ENCODE measurements around the gene MEF2B. TPM values are rescaled to one million over a fixed set of nuclear protein-coding genes. Genes with fewer than 3 reads are reported as not detected.

Gene MEF2B
- total and polyA plus RNA-seq, 10 of the 15 experiments (the other 5 are each of a cell fraction or from before 2014, with no cell fraction given): 0.09 to 33.0 (median 8.9) TPM

DNA sequence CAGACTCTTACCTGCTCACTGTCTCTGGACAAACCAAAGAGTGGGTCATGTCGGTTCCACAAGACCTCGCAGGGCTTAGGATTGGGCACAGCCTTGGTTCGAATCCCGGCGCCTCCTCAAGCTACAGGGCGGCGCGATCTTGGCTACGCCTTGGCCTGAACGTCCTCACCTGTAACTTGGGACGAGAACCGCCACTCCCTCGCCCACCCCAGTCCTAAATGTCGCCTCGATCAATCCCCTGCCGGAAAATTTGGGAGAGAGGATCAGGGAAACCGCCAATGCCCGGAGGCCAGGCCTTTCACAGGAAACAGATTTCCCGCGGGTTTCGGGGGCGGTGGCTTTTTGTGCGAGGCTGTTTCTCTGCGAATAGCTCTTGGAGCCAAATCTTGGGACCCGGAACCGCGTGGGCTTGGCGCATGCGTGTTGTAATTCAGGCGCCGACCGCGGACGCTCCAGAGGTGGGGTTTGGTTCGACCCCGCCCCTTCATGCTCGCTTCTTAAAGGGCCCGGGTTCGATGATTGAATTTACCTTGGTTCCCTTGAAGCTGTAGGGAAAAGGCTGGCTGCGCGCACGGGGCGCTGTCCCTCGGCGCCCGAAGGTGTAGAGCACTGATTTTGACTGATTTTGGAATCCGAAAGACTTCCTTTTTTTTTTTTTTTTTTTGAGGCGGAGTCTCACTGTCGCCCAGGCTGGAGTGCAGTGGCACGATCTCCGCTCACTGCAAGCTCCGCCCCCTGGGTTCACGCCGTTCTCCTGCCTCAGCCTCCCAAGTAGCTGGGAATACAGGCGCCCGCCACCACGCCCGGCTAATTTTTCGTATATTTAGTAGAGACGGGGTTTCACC is 33.2 kb upstream of the MEF2B start, which contains the start of gene NR2C2AP (continued):
- TF ChIP-seq SIX5 (IDR thresholded peaks at IDR 0.05; ENCODE audit: low read depth, low read length, severe bottlenecking): no peak
- no peak for TF ChIP-seq FOXM1 (IDR thresholded peaks at IDR 0.05; ENCODE audit: low read depth, low read length)
- TF ChIP-seq TCF7 (IDR thresholded peaks at IDR 0.05; ENCODE audit: borderline replicate concordance): no peak
- no peak for TF ChIP-seq SRF (IDR thresholded peaks at IDR 0.05; ENCODE audit: low read depth in 2 of 2, low read length in 2 of 2)
- no peak for TF ChIP-seq SUPT20H (IDR thresholded peaks at IDR 0.05; ENCODE audit: borderline replicate concordance, control insufficient read depth, low read depth, low read length)
- no peak for TF ChIP-seq CHD2 (IDR thresholded peaks at IDR 0.05; ENCODE audit: borderline replicate concordance, low read depth, low read length)
- TF ChIP-seq BACH1 (IDR thresholded peaks at IDR 0.05; ENCODE audit: borderline replicate concordance): no peak
- TF ChIP-seq, protein P1, sequence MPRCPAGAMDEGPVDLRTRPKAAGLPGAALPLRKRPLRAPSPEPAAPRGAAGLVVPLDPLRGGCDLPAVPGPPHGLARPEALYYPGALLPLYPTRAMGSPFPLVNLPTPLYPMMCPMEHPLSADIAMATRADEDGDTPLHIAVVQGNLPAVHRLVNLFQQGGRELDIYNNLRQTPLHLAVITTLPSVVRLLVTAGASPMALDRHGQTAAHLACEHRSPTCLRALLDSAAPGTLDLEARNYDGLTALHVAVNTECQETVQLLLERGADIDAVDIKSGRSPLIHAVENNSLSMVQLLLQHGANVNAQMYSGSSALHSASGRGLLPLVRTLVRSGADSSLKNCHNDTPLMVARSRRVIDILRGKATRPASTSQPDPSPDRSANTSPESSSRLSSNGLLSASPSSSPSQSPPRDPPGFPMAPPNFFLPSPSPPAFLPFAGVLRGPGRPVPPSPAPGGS (IDR thresholded peaks at IDR 0.05; ENCODE audit: borderline replicate concordance, insufficient read depth, low read depth, low read length, poor library complexity, severe bottlenecking): peak; percentile 72
- TF ChIP-seq STAT1 (conservative IDR thresholded peaks at IDR 0.05): no peak
- TF ChIP-seq BMI1 (IDR thresholded peaks at IDR 0.05; ENCODE audit: borderline replicate concordance): no peak
- TF ChIP-seq POLR2AphosphoS5 (IDR thresholded peaks at IDR 0.05; ENCODE audit: low read length): peak; percentile 48; the same call in 1 of the 2 replicates
- no peak for TF ChIP-seq RELA (IDR thresholded peaks at IDR 0.05; ENCODE audit: borderline replicate concordance, partially characterized antibody)
- TF ChIP-seq ZSCAN29 (IDR thresholded peaks at IDR 0.05): no peak
- no peak for TF ChIP-seq CHD1 (IDR thresholded peaks at IDR 0.05; ENCODE audit: low read depth, low read length)
- TF ChIP-seq, protein P2, sequence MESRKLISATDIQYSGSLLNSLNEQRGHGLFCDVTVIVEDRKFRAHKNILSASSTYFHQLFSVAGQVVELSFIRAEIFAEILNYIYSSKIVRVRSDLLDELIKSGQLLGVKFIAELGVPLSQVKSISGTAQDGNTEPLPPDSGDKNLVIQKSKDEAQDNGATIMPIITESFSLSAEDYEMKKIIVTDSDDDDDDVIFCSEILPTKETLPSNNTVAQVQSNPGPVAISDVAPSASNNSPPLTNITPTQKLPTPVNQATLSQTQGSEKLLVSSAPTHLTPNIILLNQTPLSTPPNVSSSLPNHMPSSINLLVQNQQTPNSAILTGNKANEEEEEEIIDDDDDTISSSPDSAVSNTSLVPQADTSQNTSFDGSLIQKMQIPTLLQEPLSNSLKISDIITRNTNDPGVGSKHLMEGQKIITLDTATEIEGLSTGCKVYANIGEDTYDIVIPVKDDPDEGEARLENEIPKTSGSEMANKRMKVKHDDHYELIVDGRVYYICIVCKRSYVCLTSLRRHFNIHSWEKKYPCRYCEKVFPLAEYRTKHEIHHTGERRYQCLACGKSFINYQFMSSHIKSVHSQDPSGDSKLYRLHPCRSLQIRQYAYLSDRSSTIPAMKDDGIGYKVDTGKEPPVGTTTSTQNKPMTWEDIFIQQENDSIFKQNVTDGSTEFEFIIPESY (IDR thresholded peaks at IDR 0.05): peak; percentile 86
- TF ChIP-seq, protein P3, sequence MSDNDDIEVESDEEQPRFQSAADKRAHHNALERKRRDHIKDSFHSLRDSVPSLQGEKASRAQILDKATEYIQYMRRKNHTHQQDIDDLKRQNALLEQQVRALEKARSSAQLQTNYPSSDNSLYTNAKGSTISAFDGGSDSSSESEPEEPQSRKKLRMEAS (IDR thresholded peaks at IDR 0.05; ENCODE audit: low read depth, low read length): no peak
- TF ChIP-seq CBX5 (IDR thresholded peaks at IDR 0.05; ENCODE audit: low read depth): 0 out of 2 replicates have a peak, but pooled peaks have one; percentile 36
- TF ChIP-seq, protein P4, sequence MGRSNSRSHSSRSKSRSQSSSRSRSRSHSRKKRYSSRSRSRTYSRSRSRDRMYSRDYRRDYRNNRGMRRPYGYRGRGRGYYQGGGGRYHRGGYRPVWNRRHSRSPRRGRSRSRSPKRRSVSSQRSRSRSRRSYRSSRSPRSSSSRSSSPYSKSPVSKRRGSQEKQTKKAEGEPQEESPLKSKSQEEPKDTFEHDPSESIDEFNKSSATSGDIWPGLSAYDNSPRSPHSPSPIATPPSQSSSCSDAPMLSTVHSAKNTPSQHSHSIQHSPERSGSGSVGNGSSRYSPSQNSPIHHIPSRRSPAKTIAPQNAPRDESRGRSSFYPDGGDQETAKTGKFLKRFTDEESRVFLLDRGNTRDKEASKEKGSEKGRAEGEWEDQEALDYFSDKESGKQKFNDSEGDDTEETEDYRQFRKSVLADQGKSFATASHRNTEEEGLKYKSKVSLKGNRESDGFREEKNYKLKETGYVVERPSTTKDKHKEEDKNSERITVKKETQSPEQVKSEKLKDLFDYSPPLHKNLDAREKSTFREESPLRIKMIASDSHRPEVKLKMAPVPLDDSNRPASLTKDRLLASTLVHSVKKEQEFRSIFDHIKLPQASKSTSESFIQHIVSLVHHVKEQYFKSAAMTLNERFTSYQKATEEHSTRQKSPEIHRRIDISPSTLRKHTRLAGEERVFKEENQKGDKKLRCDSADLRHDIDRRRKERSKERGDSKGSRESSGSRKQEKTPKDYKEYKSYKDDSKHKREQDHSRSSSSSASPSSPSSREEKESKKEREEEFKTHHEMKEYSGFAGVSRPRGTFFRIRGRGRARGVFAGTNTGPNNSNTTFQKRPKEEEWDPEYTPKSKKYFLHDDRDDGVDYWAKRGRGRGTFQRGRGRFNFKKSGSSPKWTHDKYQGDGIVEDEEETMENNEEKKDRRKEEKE (IDR thresholded peaks at IDR 0.05): no peak
- peak; percentile 9; the same call in 1 of the 2 replicates for TF ChIP-seq SMAD5 (IDR thresholded peaks at IDR 0.05; ENCODE audit: low read depth)
- no peak for TF ChIP-seq RAD21 (IDR thresholded peaks at IDR 0.05; ENCODE audit: insufficient read depth, low read depth, low read length)
- no peak for TF ChIP-seq EP300 (IDR thresholded peaks at IDR 0.05; ENCODE audit: borderline replicate concordance in 1 of 2, control insufficient read depth in 1 of 2, low read depth in 2 of 2, low read length in 2 of 2)
- no peak for TF ChIP-seq TBL1XR1 (IDR thresholded peaks at IDR 0.05; ENCODE audit: low read depth, low read length)
